Cardiac muscle cell (in vitro differentiated cells and primary cell): ENCODE results near the gene VASH2. TPM values are rescaled to one million over a fixed set of nuclear protein-coding genes. Genes with fewer than 3 reads are reported as not detected.

Experiments used
- DNase-seq, 2 donors: peaks; one replicate each; pipeline versions ENCODE4 v3.0.0 to v3.0.0-alpha.2; 2010 to 2017; ENCODE audit warnings: low read depth in 1 of 2, low spot score in 1 of 2
- H3K27ac ChIP-seq: fragments of 200-600 bp; sonication (generic); 2 replicates; pipeline ENCODE4 v1.5.1; 2016
- H3K27me3 ChIP-seq: fragments of 200-600 bp; sonication (generic); 2 replicates; pipeline ENCODE4 v1.6.0; 2016; ENCODE audit warnings: control low read depth
- H3K36me3 ChIP-seq: fragments of 200-600 bp; sonication (generic); 2 replicates; pipeline ENCODE4 v1.5.1; 2016; ENCODE audit warnings: control low read depth
- H3K4me1 ChIP-seq: fragments of 200-600 bp; sonication (generic); 2 replicates; pipeline ENCODE4 v1.8.1; 2017; ENCODE audit warnings: low read depth, mild to moderate bottlenecking, mixed run types
- H3K4me3 ChIP-seq: fragments of 200-600 bp; sonication (generic); 2 replicates; pipeline ENCODE4 v1.5.1; 2016; ENCODE audit warnings: mild to moderate bottlenecking
- H3K9me3 ChIP-seq: fragments of 200-600 bp; sonication (generic); 2 replicates; pipeline ENCODE4 v1.5.1; 2017; ENCODE audit warnings: low read depth, mild to moderate bottlenecking, control low read depth
- polyA plus RNA-seq: library from polyadenylated mRNA; unstranded; fragments of >200 nt; fragmentation: Nextera tagmentation; extraction: Ambion mirVana; gene quantifications from 2 replicates; pipeline ENCODE4 v1.2.1, GENCODE V29; 2016
- total RNA-seq: library from RNA; depleted of rRNA; stranded (reverse); fragments of >200 nt; gene quantifications from 2 replicates; pipeline ENCODE4 v1.2.3, GENCODE V29; 2016
- TF ChIP-seq, protein P1 (sequence below): IDR thresholded peaks from 2 replicates; pipeline ENCODE4 v1.5.1; 2012; ENCODE audit warnings: low read depth, mild to moderate bottlenecking, low read length

VASH2 gene
- total and polyA plus RNA-seq, 2 experiments from 2014 or later = 3.4 to 5.8 TPM

- H3K9me3 ChIP-seq = no peaks in the 10 kb centered on the region
- H3K27me3 ChIP-seq = no peaks in the 10 kb centered on the region
- H3K4me3 ChIP-seq = no peak overlapping the region
- TF ChIP-seq, protein P1, sequence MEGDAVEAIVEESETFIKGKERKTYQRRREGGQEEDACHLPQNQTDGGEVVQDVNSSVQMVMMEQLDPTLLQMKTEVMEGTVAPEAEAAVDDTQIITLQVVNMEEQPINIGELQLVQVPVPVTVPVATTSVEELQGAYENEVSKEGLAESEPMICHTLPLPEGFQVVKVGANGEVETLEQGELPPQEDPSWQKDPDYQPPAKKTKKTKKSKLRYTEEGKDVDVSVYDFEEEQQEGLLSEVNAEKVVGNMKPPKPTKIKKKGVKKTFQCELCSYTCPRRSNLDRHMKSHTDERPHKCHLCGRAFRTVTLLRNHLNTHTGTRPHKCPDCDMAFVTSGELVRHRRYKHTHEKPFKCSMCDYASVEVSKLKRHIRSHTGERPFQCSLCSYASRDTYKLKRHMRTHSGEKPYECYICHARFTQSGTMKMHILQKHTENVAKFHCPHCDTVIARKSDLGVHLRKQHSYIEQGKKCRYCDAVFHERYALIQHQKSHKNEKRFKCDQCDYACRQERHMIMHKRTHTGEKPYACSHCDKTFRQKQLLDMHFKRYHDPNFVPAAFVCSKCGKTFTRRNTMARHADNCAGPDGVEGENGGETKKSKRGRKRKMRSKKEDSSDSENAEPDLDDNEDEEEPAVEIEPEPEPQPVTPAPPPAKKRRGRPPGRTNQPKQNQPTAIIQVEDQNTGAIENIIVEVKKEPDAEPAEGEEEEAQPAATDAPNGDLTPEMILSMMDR = no peak
- H3K36me3 ChIP-seq = no peaks in the 10 kb centered on the region
- no peak for DNase-seq
- H3K27ac ChIP-seq = no peak overlapping the region
- no peaks in the 10 kb centered on the region for H3K4me1 ChIP-seq
Observed at GRCh38 chr1:212975111-212975918, 25.0 kb downstream of the VASH2 start.

- no peaks in the 10 kb centered on the region for H3K36me3 ChIP-seq
- no peak overlapping the region for H3K27ac ChIP-seq
- no peaks in the 10 kb centered on the region for H3K9me3 ChIP-seq
- TF ChIP-seq, protein P1 = no peak
- no peaks in the 10 kb centered on the region for H3K27me3 ChIP-seq
- H3K4me1 ChIP-seq = no peaks in the 10 kb centered on the region
- no peak for DNase-seq
- no peak overlapping the region for H3K4me3 ChIP-seq
Observed at GRCh38 chr1:212976586-212976985, 26.2 kb downstream of the VASH2 start.

DNA sequence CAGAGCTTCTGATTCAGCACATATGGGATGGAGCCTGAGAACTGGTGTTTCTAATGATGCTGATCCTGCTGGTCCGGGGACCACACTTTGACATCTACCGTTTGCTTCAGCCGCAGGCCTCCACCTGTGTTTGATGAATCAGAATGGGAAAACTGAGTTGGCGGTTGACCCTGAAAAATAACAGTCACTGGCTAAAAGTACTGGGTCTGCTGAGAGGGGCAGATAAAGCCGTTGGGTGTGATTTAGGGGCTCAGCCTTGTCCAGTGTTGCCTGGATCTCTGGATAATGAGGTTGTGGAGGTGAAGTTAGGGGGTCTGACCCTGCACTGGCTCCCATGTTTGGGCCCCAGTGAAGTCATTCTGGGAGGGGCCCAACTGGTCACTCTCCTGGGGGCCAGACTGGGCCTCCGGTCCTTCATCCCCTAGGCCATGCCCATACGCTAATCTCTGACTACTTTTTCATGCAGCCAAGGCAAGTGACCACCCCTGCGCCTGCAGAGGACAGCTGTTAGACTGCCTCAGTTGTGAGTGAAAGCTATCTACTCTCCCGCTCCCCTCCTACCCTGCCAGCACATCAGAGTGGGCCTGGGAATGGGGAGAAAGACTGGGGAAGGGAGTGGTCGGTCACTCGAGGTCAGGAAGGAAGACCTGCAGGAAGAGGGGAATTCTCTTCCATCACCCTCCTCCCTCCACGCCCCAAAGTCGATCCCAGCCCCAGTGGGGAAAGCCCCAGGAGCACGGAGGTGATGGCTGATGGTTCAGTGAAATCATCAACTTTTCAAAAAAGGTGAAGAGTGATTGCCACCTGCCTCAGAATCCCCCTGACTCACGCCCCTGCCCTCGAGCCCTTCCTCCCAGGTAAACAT, 27.7 kb downstream of the VASH2 start:
- H3K4me3 ChIP-seq = no peak overlapping the region
- no peaks in the 10 kb centered on the region for H3K36me3 ChIP-seq
- no peaks in the 10 kb centered on the region for H3K27me3 ChIP-seq
- no peaks in the 10 kb centered on the region for H3K9me3 ChIP-seq
- no peak for DNase-seq
- no peaks in the 10 kb centered on the region for H3K4me1 ChIP-seq
- no peak overlapping the region for H3K27ac ChIP-seq
- TF ChIP-seq, protein P1 = no peak

- Histone ChIP-seq H3K4me3 (no peak overlapping the region), H3K27ac (no peak overlapping the region), H3K36me3 (no peaks in the 10 kb centered on the region), H3K9me3 (no peaks in the 10 kb centered on the region), H3K27me3 (no peaks in the 10 kb centered on the region), H3K4me1 (no peaks in the 10 kb centered on the region)
- TF ChIP-seq, protein P1 = no peak
- no peak for DNase-seq
Observed at GRCh38 chr1:212979340-212980122, 29.2 kb downstream of the VASH2 start.

DNA sequence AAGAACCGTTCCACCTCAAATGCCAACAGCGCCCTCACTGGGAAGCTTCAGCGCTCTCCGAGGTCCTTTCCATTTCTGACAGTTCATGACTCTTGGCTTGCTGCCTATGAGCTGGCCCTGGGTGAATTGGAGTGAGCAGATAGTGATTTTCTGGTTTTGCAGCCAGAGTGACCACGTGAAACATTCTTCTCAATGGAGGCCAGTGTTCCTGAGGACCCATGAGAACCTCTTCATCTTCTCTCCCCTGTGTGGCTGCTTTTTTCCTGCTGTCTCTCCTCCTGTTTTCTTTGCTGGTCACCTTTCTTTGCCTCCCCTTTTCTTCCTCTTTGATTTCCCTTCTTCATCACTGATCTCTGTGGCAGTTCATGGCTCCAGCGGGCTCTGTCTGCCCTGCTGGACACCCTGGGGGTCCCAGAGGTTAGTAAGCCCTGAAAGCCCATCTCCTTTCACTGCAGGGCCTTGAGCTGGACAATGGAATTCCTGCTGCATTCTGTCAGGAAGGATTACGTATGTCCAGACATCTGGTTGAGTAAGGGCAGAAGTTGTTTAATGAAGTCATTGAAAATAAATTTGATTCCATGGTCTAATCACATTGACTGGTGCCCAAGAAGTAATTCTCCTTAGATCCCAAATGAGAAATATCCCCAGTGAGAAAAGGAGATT, 29.9 kb downstream of the VASH2 start:
- Histone ChIP-seq H3K4me1 (no peaks in the 10 kb centered on the region), H3K9me3 (no peaks in the 10 kb centered on the region), H3K27ac (no peak overlapping the region), H3K4me3 (no peak overlapping the region), H3K27me3 (no peaks in the 10 kb centered on the region), H3K36me3 (no peaks in the 10 kb centered on the region)
- DNase-seq = peak; percentile 18 to 48
- TF ChIP-seq, protein P1 = no peak
